Activated CD8-positive, alpha-beta T cell treated with anti-CD3 and anti-CD28 coated beads for 36 hours (primary cell): ENCODE data around the gene PIBF1. TPM values are rescaled to one million over a fixed set of nuclear protein-coding genes. Genes with fewer than 3 reads are reported as not detected.
"Not testable (repeated sequence)": the region's sequence is repeated elsewhere in the genome, so short reads cannot be mapped to it uniquely, and the experiment has no call there.

Experiments used
- ATAC-seq: fragments of 200-7000 bp; cut with Tn5 transposase; one replicate; pipeline ENCODE4 v1.10.0; 2021; ENCODE audit warnings: mild to moderate bottlenecking, moderate library complexity
- CTCF ChIA-PET: fragments of 350-600 bp; sonication (Branson Sonifier 250); formaldehyde crosslinking; loops from one replicate; lab custom pipeline; 2021; ENCODE audit warnings: antibody characterized with exemption; lab: Charles Lee
- POLR2A ChIA-PET: fragments of 350-600 bp; sonication (Branson Sonifier 250); formaldehyde crosslinking; loops from one replicate; lab custom pipeline; 2021; ENCODE audit warnings: antibody characterized with exemption; lab: Charles Lee
- DNase-seq: peaks from one replicate; pipeline ENCODE4 v3.0.0-alpha.2; 2020
- H3K27ac Mint-ChIP-seq: one replicate; pipeline ENCODE4 v1.8.0; 2021; ENCODE audit warnings: mild to moderate bottlenecking, mixed read lengths
- H3K27me3 Mint-ChIP-seq: one replicate; pipeline ENCODE4 v1.8.0; 2021; ENCODE audit warnings: mixed read lengths
- H3K36me3 Mint-ChIP-seq: one replicate; pipeline ENCODE4 v1.8.0; 2021; ENCODE audit warnings: low read depth, mixed read lengths
- H3K4me1 Mint-ChIP-seq: one replicate; pipeline ENCODE4 v1.8.0; 2021; ENCODE audit warnings: low read depth, mixed read lengths
- H3K4me3 Mint-ChIP-seq: one replicate; pipeline ENCODE4 v1.8.0; 2021; ENCODE audit warnings: mild to moderate bottlenecking, moderate library complexity, mixed read lengths
- H3K9me3 Mint-ChIP-seq: one replicate; pipeline ENCODE4 v1.8.0; 2021; ENCODE audit warnings: mixed read lengths
- CTCF ChIP-seq: fragments of 200-600 bp; IDR thresholded peaks from one replicate; pipeline ENCODE4 v1.8.0; 2022; ENCODE audit warnings: antibody characterized with exemption, mild to moderate bottlenecking
- intact Hi-C: fragments of 100-400 bp; cut with micrococcal nuclease; formaldehyde crosslinking; loops from one replicate; pipeline ENCODE4 v1.10.0; 2022
- total RNA-seq, 2 experiments: library from RNA; stranded (reverse); gene quantifications; one replicate each; pipeline ENCODE4 v1.2.3, GENCODE V29; 2021

The PIBF1 gene
- total RNA-seq, 2 experiments from 2014 or later, result 26.2 to 29.7 TPM

DNA sequence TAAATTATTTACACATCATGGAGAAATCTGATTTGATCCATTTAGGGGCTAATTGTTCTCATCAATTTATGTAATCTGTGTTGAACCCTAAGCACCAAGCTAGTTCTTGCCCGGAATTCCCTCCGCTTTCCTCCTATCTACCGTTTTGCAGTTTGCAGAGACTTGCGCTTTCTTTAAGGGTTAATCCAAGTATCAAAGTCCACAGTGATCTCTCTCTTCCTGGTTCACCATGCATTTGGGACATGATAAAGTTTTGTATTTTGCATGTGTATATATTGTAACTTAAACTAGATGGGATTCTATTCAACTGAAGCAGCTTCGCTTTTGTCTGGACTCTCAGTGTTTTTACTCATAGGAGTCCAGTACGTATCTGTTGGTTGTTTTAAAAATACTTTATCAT is 263.1 kb downstream of the PIBF1 start:
- Mint-ChIP-seq H3K36me3 (no peaks in the 10 kb centered on the region), H3K4me1 (no peaks in the 10 kb centered on the region), H3K27ac (no peak overlapping the region), H3K9me3 (no peaks in the 10 kb centered on the region), H3K27me3 (no peaks in the 10 kb centered on the region), H3K4me3 (no peak overlapping the region)
- no peak for TF ChIP-seq CTCF
- DNase-seq (no peak), ATAC-seq (no peak)
- ChIA-PET POLR2A (no interaction called here), CTCF (no interaction called here)
- intact Hi-C loops, result no loop called here

GRCh38 chr13:73048615-73049014 is 266.7 kb downstream of the PIBF1 start:
- H3K36me3 Mint-ChIP-seq, POLR2A ChIA-PET, H3K4me3 Mint-ChIP-seq, H3K9me3 Mint-ChIP-seq, ATAC-seq, DNase-seq, CTCF ChIA-PET, H3K27ac Mint-ChIP-seq, H3K27me3 Mint-ChIP-seq, intact Hi-C loops, H3K4me1 Mint-ChIP-seq: not testable (repeated sequence)

DNA sequence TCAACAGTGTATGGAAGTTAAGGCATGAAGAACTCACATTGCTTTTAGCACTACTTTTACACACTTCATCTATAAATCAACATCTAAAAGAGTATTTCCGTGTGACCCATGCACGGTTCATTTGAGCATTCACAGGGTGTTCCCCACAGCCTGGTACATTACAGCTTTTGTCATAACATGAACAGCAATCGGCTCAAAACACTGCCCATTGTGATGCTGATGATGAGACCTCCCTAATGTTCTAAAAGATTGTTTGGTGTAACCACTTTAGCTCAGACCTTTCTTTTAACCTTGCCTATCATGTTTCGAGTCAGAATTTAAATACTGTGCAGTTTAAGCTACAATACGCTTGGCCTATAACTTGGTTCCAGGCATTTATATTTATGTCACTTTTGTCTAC is 272.8 kb downstream of the PIBF1 start:
- ATAC-seq, result no peak
- H3K9me3 Mint-ChIP-seq, result no peaks in the 10 kb centered on the region
- H3K27ac Mint-ChIP-seq, result no peak overlapping the region
- H3K36me3 Mint-ChIP-seq, result no peaks in the 10 kb centered on the region
- intact Hi-C loops, result no loop called here
- H3K27me3 Mint-ChIP-seq, result peaks cover 27% of the 10 kb centered on the region
- no peak overlapping the region for H3K4me3 Mint-ChIP-seq
- H3K4me1 Mint-ChIP-seq, result peaks cover 8% of the 10 kb centered on the region
- ChIA-PET POLR2A (no interaction called here), CTCF (no interaction called here)
- DNase-seq, result no peak
- TF ChIP-seq CTCF, result no peak

DNA sequence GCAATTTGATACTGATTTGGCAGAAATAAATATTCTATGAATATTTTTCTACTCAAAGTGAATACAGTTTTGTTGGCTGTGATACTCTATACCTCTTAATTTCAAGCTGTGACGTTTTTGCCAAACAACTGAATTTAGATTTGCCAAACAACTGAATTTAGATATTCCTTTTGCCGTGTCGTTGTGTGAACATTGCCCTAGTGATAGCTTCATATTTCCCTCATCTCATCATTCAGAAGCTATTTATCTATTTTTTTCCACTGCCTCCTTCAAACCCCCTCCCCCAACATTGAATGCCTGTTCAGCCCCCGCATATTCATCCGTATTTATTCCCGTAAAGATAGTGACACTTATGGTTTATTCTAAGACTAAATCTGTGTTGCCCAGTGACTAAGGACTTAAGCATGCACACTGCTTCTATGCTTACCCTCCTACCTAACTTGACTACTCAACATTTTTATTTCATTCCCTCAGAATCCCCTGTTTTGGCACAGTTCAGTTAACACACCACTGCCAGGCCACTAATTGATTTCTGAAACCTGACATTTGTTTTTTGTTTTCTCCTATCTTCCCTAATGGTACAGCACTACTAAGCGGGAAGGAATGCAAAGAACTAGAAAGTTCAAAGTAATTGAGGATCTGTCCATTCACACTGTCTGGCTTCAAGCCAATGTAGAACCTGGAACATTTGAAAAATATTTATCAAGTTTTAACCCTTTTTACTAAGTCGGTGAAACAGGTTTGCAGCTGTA is 274.1 kb downstream of the PIBF1 start:
- no peaks in the 10 kb centered on the region for H3K36me3 Mint-ChIP-seq
- no peak for ATAC-seq
- H3K4me1 Mint-ChIP-seq, result peaks cover 15% of the 10 kb centered on the region

GRCh38 chr13:73056565-73056962 is 274.6 kb downstream of the PIBF1 start:
- Mint-ChIP-seq H3K27me3 (peaks cover 39% of the 10 kb centered on the region), H3K4me1 (peaks cover 15% of the 10 kb centered on the region), H3K4me3 (no peak overlapping the region), H3K9me3 (no peaks in the 10 kb centered on the region), H3K36me3 (no peaks in the 10 kb centered on the region), H3K27ac (no peak overlapping the region)
- ChIA-PET CTCF (interaction anchor here (1.6 kb wide), 1 partner anchor 18 kb away, joined by 3 read pairs; no protein-coding TSS in a partner anchor), POLR2A (no interaction called here)
- TF ChIP-seq CTCF, result no peak
- intact Hi-C loops, result no loop called here
- ATAC-seq, result no peak
- no peak for DNase-seq

More for the DNA sequence above, 274.1 kb downstream of the PIBF1 start:
- DNase-seq, result no peak
- intact Hi-C loops, result no loop called here
- POLR2A ChIA-PET, result no interaction called here
- CTCF ChIA-PET, result interaction anchor here (1.6 kb wide), 1 partner anchor 17 kb away, joined by 3 read pairs; no protein-coding TSS in a partner anchor
- no peak overlapping the region for H3K4me3 Mint-ChIP-seq
- H3K27me3 Mint-ChIP-seq, result peaks cover 37% of the 10 kb centered on the region
- H3K27ac Mint-ChIP-seq, result no peak overlapping the region
- TF ChIP-seq CTCF, result no peak
- no peaks in the 10 kb centered on the region for H3K9me3 Mint-ChIP-seq
